ES-I3 (cell line): ENCODE measurements around the gene POTEG.
"Not testable (repeated sequence)": the region's sequence is repeated elsewhere in the genome, so short reads cannot be mapped to it uniquely, and the experiment has no call there.

Source experiments
- H3K36me3 ChIP-seq: 2 replicates; pipeline ENCODE4 v1.6.1; 2013; ENCODE audit warnings: mild to moderate bottlenecking, low read length, control low read depth, moderate library complexity; ENCODE audit not compliant: insufficient read depth
- H3K4me1 ChIP-seq: 2 replicates; pipeline ENCODE4 v1.6.1; 2013; ENCODE audit warnings: mild to moderate bottlenecking, control low read depth, low read length; ENCODE audit not compliant: insufficient read depth
- H3K9ac ChIP-seq: 2 replicates; pipeline ENCODE4 v1.6.1; 2013; ENCODE audit warnings: low read depth, mild to moderate bottlenecking, low read length, moderate library complexity
- H3K9me3 ChIP-seq: 2 replicates; pipeline ENCODE4 v1.6.1; 2013; ENCODE audit warnings: mild to moderate bottlenecking, low read length, moderate library complexity; ENCODE audit not compliant: control insufficient read depth, insufficient read depth

POTEG gene

DNA sequence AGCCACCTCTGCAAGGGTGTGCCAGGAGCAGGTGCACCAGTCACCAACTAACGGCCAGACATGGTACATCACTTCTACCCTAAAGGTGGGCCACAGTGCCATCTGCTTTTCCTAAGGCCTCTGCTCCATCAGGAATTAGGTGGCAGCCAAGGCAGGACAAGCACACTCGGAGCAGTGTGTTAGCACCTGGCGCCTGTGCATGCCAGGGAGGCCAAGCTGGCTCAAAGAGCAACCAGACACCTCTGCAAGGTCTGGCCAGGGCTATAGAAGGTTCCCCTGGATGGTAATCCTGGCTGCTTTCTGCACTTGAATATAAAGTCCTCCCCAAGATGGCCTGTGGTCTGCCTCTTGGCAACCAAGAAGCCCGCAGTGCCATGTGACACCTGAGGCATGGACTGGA lies 45.4 kb downstream of the POTEG start:
- not testable (repeated sequence) for H3K36me3 ChIP-seq, H3K4me1 ChIP-seq, H3K9ac ChIP-seq, H3K9me3 ChIP-seq

GRCh38 chr14:19386996-19387395 lies 47.1 kb downstream of the POTEG start:
- H3K9ac ChIP-seq, H3K4me1 ChIP-seq, H3K9me3 ChIP-seq, H3K36me3 ChIP-seq: not testable (repeated sequence)

DNA sequence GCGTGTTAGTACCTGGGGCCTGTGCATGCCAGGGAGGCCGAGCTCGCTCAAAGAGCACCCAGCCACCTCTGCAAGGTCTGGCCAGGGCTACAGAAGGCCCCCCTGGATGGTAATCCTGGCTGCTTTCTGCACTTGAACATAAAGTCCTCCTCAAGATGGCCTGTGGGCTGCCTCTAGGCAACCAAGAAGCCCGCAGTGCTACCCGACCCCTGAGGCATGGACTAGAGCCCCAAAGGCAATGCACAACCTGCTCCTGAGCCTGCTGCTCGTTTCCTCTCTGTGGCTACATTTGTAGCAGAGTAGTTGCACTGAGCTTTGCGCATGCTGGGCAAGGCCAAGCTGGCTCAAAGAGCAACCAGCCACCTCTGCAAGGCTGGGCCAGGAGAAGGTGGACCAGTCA lies 47.8 kb downstream of the POTEG start:
- H3K9me3 ChIP-seq, H3K36me3 ChIP-seq: not testable (repeated sequence)

DNA sequence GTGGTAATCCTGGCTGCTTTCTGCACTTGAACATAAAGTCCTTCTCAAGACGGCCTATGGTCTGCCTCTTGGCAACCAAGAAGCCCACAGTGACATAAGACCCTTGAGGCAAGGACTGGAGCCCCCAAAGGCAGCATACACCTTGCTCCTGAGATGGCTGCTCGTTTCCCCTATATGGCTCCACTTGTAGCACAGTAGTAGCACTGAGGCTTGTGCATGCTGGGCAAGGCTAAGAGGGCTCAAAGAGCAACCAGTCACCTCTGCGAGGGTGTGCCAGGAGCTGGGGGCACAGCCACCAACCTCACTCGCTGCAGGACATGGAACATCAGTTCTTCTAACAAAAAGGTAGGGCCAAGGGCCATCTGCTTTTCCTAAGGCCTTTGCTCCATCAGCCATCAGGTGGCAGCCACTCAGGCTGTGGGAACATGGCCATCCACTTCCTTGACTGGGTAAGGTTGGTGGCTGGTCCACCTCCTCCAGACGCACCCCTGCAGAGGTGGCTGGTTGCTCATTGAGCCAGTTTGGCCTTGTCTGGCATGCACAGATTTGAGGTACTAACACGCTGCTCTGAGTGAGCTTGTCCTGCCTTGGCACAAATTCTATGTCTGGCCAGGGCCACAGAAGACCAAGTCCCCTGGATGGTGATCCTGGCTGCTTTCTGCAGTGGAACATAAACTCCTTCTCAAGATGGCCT lies 49.9 kb downstream of the POTEG start:
- not testable (repeated sequence) for H3K4me1 ChIP-seq, H3K9ac ChIP-seq, H3K9me3 ChIP-seq, H3K36me3 ChIP-seq

More for the DNA sequence above, 47.8 kb downstream of the POTEG start:
- H3K4me1 ChIP-seq, H3K9ac ChIP-seq: not testable (repeated sequence)

DNA sequence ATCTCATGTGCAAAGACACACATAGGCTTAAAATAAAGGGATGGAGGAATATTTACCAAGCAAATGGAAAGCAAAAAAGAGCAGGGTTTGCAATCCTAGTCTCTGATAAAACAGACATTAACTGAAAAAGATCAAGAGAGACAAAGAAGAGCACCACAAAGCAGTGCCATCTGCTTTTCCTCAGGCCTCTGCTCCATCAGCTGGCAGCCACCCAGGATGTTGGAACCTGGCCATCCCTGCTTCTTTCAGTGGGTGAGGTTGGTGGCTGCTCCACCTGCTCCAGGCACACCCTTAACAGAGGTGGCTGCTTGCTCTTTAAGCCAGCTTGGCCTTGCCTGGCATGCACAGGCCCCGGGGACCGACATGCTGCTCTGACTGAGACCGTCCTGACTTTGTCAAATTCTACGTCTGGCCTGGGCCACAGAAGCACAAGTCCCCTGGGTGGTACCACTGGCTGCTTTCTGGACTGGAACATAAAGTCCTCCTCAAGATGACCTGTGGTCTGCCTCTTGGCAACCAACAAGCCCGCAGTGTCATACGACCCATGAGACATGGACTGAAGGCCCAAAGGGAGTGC lies 51.0 kb downstream of the POTEG start:
- not testable (repeated sequence) for H3K9me3 ChIP-seq, H3K9ac ChIP-seq, H3K36me3 ChIP-seq, H3K4me1 ChIP-seq

DNA sequence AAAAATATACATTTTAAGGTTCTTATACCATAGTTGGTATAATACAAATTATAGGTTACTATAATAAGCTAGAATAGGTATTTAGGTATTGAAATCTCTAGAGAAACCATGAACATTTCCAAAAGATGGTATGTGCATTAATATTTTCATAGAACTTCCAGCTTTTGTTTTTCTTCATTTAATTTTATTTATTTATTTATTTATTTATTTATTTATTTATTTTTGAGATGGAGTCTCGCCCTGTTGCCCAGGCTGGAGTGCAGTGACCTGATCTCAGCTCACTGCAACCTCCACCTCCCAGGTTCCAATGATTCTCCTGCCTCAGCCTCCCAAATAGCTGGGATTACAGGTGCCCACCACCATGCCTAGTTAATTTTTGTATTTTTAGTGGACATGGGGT lies 54.0 kb downstream of the POTEG start:
- not testable (repeated sequence) for H3K9ac ChIP-seq, H3K36me3 ChIP-seq, H3K4me1 ChIP-seq, H3K9me3 ChIP-seq

- H3K9me3 ChIP-seq, H3K36me3 ChIP-seq, H3K4me1 ChIP-seq, H3K9ac ChIP-seq: not testable (repeated sequence)
Observed at GRCh38 chr14:19374451-19374903, 59.7 kb downstream of the POTEG start.

GRCh38 chr14:19372813-19373500 lies 61.2 kb downstream of the POTEG start:
- not testable (repeated sequence) for H3K9ac ChIP-seq

DNA sequence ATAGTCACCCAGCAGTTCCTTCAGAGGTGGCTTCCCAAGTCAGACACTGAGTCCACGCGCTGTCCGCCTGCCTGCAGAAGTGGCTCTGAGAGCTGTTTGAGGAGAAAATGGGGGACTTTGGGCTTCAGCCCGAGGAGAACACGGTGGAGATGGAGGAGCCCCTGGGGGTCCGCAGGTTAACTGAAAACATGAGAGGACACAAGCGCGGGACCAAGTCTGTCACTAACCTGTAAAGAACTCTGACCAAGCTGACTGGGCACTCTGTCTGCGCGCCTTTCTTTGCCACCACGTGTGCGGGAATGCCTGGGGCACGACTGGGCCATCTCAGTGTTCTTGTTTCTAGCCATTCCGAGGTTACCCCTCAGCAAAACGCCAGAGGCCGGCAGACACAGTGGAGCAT lies 62.4 kb downstream of the POTEG start:
- H3K9ac ChIP-seq, H3K4me1 ChIP-seq, H3K36me3 ChIP-seq: not testable (repeated sequence)

More at GRCh38 chr14:19372813-19373500, 61.2 kb downstream of the POTEG start:
- not testable (repeated sequence) for H3K9me3 ChIP-seq, H3K4me1 ChIP-seq, H3K36me3 ChIP-seq

GRCh38 chr14:19362803-19363202 lies 71.3 kb downstream of the POTEG start:
- not testable (repeated sequence) for H3K9me3 ChIP-seq, H3K36me3 ChIP-seq, H3K4me1 ChIP-seq, H3K9ac ChIP-seq

More for the DNA sequence above, 62.4 kb downstream of the POTEG start:
- not testable (repeated sequence) for H3K9me3 ChIP-seq

- H3K36me3 ChIP-seq, H3K9me3 ChIP-seq, H3K4me1 ChIP-seq, H3K9ac ChIP-seq: not testable (repeated sequence)
Observed at GRCh38 chr14:19362323-19362722, 71.8 kb downstream of the POTEG start.

DNA sequence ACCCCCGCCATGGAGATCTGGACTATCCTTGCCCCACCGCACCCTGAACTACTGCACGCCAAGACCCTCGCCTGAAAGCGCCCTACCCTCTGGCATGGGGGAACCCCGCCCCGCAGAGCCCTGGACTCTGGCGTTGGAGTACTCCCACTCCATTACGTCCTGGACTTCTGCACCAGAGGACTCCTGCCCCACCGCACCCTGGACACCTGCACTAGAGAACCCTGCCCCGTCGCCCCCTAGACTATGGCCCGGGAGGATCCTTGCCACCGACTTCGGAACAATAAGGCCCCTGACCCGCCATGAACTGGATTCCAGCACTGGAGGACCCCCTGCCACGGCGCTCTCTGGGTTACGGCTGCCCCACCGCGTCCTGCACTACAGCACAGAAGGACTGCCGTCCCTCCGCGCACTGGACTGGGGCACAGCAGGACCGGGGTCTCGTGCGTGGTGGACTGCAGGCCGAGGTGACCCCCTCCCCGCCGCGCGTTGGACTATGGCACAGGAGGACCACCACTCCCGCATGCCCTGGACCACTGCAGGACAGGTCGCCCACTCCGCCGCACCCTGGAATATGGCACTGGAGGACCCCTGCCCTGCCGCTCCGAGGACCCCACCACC lies 72.4 kb downstream of the POTEG start:
- H3K36me3 ChIP-seq, H3K9me3 ChIP-seq, H3K9ac ChIP-seq, H3K4me1 ChIP-seq: not testable (repeated sequence)

- H3K36me3 ChIP-seq, H3K4me1 ChIP-seq, H3K9me3 ChIP-seq, H3K9ac ChIP-seq: not testable (repeated sequence)
Observed at GRCh38 chr14:19360937-19361635, 73.1 kb downstream of the POTEG start.
